Ishikawa (cell line): ENCODE data around the gene JARID2.

Source experiments
- CEBPB ChIP-seq: IDR thresholded peaks from 2 replicates; pipeline ENCODE4 v1.6.1; 2012
- EP300 ChIP-seq: IDR thresholded peaks from 2 replicates; pipeline ENCODE4 v1.6.1; 2012; ENCODE audit warnings: borderline replicate concordance
- MAX ChIP-seq: IDR thresholded peaks from 2 replicates; pipeline ENCODE4 v1.6.1; 2012
- RAD21 ChIP-seq: IDR thresholded peaks from 2 replicates; pipeline ENCODE4 v1.6.1; 2012; ENCODE audit warnings: low read depth
- TAF1 ChIP-seq: IDR thresholded peaks from 2 replicates; pipeline ENCODE4 v1.6.1; 2012; ENCODE audit warnings: low read depth, mild to moderate bottlenecking
- TEAD4 ChIP-seq: IDR thresholded peaks from 2 replicates; pipeline ENCODE4 v1.6.1; 2012
- USF1 ChIP-seq: IDR thresholded peaks from 2 replicates; pipeline ENCODE4 v1.6.1; 2012
- YY1 ChIP-seq: IDR thresholded peaks from 2 replicates; pipeline ENCODE4 v1.6.1; 2012; ENCODE audit warnings: low read depth
- ZBTB7A ChIP-seq: IDR thresholded peaks from 2 replicates; pipeline ENCODE4 v1.6.1; 2012; ENCODE audit warnings: low read depth

GRCh38 chr6:15439410-15440025, 193.6 kb downstream of the JARID2 start:
- no peak for TF ChIP-seq MAX
- TF ChIP-seq USF1: no peak
- TF ChIP-seq ZBTB7A: no peak
- no peak for TF ChIP-seq RAD21
- no peak for TF ChIP-seq YY1
- TF ChIP-seq EP300: no peak
- no peak for TF ChIP-seq TEAD4
- no peak for TF ChIP-seq TAF1
- no peak for TF ChIP-seq CEBPB
